NOMO-1 treated with dmso at 0.1 percent for 144 hours (cell line): ENCODE data around the gene GPR157.
"Not testable (repeated sequence)": the region's sequence is repeated elsewhere in the genome, so short reads cannot be mapped to it uniquely, and the experiment has no call there.

Experiments used
- DNase-seq: peaks from one replicate; lab custom pipeline; 2025; ENCODE audit not compliant: unreplicated experiment; lab: John Stamatoyannopoulos, UW

Gene GPR157, protein sequence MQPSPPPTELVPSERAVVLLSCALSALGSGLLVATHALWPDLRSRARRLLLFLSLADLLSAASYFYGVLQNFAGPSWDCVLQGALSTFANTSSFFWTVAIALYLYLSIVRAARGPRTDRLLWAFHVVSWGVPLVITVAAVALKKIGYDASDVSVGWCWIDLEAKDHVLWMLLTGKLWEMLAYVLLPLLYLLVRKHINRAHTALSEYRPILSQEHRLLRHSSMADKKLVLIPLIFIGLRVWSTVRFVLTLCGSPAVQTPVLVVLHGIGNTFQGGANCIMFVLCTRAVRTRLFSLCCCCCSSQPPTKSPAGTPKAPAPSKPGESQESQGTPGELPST

DNA sequence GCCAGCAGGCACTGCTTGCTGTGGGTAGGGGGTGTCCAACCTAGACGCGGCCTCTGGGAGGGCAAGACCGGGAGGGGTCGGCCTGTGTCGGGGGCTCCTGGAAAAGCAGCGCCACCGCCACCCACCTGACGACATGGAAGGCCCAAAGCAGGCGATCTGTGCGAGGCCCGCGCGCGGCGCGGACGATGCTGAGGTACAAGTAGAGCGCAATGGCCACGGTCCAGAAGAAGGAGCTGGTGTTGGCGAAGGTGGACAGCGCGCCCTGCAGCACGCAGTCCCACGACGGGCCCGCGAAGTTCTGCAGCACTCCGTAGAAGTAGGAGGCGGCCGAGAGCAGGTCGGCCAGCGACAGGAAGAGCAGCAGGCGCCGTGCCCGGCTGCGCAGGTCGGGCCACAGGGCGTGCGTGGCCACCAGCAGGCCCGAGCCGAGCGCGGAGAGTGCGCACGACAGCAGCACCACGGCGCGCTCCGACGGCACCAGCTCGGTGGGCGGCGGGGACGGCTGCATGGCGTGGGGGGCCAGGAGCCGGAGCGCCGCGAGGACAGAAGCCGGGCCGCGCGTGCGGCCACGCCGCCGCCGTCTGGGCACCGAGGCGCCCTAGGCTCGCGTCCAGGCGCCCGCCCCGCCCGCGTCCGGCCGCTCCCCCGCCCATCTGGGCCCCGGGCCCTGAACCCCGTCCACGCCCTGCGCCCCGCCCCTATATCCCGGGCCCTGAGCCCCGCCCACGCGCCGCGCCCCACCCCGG lies at the start of gene GPR157:
Gene GPR157, minus strand, starts transcription at position 583 of the 746 bp plus-strand sequence. Its CDS starts 75 bp downstream, at position 508.
- peak; percentile 31 for DNase-seq

DNA sequence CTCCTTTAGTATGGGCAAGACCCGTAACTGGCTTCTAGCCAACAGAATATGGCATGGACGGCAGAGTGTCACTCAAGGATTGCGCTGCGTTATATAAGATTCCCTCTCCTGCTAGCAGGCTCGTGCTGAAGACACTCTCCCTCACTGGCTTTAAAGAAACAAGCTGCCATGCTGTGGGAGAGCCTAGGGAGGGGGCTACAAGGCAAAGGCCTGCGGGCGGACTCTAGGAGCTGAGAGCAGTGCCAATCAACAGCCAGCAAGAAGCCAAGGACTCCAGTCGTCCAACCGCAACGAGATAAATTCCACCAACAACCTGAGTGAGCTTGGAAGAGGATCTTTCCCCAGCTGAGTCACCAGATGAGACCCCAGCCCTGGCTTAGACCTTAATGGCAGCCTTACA lies 45.9 kb upstream of the GPR157 start:
- DNase-seq, result no peak

DNA sequence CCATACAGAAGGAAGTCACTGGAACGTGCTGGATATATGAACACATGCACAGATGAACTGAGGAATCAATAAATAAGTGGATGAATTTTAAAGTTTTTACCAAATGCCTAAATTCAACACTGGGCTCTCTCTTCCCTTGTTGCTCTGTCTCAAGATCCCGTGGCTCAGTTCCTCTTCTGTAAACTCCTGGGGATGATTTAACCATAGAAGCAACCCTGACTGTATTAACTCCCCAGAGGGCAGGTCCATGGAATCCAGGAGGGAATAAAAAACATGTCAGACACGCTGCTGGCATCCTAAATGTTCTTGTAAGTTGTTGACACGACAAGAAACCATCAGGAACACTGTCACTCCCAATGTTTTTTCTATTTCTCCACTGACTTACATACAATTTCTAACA lies 45.3 kb upstream of the GPR157 start:
- DNase-seq, result no peak

DNA sequence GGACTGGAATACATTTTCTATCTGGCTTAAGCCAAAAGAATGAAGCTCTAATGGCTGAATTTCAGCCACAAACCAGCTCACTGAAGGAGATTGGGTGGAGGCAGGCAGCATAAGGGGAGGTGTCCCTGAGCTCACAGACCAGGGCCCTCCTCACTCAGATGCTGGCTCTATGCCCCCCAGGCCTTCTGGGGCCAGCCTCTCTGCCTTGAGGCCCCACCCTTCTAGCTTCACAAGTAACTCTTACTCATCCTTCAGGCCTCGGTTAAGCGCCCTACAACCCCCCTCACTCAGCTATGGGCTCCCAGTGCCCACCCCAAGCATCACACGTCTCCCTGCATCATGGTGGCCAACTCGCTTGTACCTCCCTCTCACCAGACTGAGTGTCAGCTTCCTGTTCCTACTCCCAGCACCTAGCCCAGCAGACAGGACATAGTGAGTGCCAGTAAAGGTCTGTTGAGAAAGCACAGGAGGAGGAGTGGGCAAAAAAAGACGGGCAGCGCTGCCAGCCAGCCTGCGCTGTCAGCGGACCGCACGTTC lies 40.8 kb upstream of the GPR157 start:
- no peak for DNase-seq

DNA sequence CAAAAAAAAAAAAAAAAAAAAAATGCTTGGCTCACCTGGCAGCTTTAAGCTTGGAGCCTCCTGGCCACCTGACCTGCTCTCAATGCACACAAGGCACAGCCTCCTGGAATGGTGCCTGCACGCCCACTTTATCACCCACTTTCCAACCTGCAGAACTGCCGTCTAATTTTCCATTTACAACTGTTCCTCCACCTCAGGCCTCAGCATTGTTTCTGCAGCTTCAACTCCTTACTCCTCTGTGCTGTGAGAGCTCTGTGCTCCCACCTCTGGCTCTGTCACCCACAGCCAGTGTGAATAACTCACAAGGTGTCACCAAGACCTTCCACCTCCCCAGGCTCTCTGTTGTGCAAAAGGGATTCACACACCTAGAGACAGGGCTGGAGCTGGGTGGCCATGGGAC lies 38.7 kb upstream of the GPR157 start:
- DNase-seq, result no peak

DNA sequence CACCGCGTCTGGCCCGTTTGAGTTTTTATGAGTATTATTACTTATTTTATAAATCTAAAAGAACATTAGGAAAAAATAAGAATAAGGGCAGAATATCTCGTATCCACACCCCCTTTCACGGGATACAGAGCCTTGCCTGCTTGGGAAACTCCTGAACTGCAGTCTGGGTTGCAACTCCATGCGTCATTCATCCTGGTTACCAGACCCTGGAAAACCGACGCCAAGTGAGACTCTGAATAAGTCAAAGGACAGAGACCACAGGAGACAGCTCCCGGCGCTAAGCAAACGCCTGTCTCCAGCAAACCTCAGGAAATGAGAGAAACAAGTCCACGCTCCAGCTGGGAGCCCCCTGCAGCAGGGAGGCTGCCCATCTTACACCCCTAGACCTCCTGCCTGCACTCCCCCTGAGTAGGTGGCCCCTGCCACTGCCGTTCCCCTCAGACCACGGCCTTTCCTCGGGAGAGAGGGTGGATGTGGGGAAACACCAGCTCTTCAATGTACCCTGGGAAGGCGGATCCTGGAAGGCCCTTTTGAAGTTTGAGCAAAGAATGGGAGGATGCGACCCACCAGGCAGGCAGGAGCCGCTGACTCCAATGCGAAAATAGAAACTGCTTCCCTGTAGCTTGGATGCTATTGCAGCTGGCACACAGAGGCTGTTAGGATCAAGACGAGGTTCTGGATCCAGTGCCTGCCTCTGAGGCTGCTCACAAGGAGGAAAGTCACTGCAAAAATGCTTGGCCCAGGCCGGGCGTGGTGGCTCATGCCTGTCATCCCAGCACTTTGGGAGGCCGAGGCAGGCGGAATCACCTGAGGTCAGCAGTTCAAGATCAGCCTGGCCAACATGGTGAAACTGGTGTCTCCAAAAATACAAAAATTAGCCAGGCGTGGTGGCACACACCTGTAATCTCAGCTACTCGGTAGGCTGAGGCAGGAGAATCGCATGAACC lies 37.7 kb upstream of the GPR157 start:
- DNase-seq, result no peak

DNA sequence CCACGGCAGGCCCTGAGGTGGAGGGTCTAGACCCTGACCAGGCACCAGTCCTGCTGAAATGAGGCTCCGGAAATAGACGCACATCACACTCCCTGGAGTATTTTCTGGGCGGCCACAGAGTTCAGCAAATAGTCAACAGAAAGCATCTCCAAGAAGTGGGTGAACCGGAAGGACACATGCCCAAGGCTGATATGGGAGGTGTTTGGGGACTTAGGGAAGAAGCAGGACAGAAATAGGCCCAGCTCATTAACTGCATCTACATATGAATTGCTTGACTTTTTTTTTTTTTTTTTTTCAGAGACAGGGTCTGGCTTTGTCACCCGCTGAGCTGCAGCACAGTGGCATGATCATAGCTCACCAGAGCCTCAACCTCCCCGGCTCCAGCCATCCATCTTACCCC lies 36.5 kb upstream of the GPR157 start:
- no peak for DNase-seq

DNA sequence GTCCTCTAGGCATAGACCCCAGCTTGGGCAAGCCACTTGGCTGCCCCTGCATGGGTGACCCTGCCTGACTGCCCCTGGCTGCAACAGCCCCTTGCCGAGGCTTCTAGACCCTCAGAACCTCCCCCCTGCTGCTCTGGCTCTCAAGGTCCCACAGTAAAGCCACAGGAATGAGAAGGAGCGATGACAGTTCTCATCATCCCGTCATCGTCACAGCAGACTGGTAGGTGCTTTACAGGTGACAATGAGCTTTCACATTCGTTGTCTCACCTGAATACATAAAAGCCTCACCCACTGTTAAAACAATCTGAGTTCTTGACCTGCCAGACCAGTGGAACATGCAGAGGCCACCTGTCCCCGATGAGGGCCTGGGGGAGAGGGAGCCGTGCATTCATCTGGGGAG lies 36.0 kb upstream of the GPR157 start:
- no peak for DNase-seq

DNA sequence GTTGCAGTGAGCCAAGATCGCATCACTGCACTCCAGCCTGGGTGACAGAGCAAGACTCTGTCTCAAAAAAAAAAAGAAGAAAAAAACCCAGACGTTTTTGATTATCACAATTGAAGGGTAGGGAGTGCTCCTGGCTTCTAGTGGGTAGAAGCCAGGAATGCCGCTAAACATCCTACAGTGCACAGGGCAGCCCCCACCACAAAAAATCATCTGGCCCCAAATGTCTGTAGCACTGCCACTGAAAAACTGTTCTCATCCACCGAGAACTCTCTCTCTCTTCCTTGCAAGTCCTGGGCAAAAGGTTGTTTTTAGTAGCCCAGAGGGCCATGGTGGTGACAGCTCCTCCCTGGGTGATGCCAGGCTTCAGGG lies 35.6 kb upstream of the GPR157 start:
- no peak for DNase-seq

DNA sequence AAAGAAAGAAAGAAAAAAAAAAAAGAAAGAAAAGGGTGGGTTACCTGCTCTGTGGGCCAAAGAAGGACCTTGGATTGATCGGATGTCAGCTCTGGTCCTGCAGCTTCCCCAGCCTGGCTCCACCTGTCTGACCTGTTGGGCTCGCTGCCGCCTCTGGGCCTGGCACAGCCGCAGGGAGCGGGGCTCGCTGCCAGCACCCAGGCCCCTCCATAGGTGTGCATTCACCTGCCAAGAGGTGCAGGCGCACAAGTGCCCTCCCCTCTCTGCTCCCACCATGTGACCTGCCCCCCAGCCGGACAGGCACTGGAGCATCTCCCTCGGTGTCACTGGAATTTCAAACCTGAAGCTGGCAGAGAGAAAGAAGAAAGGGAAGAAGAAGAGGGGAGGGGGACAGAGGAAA lies 33.1 kb upstream of the GPR157 start:
- no peak for DNase-seq

DNA sequence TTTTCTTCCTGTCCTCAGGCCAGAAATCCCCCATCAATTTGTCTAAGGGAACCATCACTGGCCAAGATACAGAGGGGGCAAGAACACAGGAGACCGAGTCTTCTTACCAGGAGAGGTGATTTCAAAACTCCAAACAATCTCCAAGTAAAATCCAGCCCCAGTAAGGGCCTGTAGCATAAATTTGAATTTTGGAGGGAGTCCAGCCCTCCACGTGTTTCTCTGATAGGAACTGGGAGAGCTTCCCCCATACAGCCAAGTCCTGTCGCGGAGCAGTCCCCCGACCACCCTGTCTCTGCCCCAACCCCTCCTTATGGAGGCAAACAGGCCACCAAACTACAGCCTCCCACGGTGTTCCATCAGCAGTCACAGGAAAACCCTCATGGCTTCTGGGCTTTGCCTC lies 32.4 kb upstream of the GPR157 start:
- no peak for DNase-seq

DNA sequence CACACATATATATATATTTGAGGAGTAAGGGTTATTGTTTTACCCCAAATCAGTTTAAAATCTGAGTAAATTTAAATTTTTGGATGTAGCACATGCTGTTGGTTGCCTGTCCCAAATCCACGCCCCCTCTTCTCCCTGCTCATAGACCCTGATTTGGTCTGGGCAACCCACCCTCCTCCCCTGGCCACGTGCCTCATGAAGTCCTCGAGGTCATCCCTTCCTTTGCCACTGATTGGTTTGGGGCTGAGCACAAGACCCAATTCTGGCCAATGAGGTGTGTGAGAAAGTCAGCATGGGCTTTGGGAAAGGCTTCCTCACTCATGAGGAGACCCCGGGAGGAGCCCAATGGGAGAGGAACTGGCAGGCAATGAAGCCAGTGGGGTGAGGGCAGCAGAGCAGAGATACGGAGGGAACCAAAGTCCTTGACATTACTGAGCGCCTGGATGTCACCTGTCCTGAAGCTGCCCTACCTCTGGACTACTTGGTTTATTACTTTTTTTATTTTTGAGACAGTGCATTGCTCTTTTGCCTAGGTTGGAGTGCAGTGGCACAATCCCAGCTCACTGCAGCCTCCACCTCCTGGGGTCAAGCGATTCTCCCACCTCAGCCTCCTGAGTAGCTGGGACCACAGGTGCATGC lies 31.3 kb upstream of the GPR157 start:
- no peak for DNase-seq

DNA sequence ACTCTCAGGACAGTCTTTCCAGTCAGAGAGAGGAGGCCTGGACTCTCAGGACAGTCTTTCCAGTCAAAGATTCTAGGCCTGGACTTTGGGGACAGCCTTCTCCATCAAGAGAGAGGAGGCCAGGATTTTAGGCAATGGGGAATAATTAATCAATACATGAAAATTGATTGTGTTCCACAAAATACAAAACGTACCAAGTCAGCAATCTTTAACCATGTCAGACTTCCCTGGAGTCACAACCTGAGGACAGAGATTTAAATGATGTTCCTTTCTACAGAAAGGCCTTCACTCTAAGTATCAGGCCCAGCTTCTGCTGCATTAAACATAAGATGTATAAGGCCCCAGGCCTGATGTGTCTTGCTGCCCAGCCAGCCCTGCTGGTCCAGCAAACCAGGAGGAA lies 27.0 kb upstream of the GPR157 start:
- no peak for DNase-seq

DNA sequence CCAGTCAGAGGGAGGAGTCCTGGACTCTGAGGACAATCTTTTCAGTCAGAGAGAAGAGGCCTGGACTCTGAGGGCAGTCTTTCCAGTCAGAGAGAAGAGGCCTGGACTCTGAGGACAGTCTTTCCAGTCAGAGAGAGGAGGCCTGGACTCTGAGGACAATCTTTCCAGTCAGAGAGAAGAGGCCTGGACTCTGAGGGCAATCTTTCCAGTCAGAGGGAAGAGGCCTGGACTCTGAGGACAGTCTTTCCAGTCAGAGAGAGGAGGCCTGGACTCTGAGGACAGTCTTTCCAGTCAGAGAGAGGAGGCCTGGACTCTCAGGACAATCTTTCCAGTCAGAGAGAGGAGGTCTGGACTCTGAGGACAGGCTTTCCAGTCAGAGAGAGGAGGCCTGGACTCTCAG lies 26.5 kb upstream of the GPR157 start:
- DNase-seq, result not testable (repeated sequence)

DNA sequence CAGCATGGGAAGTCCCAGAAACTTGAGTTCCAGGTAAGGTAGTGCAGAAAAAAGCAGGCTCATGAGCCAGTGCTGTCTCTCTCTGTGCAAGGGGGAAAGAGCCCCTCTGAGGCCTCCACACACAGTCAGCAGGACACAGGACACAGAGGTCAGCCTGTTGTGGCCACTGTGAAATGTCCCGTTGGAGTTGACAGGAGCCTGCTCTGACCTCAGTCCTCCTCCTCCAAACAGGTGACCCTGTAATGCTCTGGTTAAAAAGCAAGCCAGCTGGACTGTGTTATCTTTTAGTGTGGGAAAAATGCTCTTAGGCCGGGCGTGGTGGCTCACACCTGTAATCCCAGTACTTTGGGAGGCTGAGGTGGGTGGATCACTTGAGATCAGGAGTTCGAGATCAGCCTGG lies 24.2 kb upstream of the GPR157 start:
- DNase-seq, result no peak

DNA sequence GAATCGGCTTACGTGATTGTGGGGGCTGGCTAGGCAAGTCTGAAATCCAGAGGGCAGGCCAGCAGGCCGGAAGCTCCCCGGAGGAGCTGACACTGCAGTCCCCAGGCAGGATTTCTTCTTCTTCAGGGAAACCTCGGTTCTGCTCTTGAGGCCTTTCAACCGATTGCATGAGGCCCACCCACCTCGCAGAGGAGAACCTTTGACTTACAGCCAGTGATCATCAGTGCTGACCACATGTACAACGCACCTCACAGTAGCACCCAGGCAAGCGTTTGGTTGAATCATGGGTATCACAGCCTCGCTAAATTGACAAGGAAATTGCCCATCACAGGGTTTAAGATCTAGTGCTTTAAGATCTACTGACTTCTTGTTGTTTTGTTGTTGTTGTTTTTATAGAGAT lies 23.6 kb upstream of the GPR157 start:
- DNase-seq, result no peak

DNA sequence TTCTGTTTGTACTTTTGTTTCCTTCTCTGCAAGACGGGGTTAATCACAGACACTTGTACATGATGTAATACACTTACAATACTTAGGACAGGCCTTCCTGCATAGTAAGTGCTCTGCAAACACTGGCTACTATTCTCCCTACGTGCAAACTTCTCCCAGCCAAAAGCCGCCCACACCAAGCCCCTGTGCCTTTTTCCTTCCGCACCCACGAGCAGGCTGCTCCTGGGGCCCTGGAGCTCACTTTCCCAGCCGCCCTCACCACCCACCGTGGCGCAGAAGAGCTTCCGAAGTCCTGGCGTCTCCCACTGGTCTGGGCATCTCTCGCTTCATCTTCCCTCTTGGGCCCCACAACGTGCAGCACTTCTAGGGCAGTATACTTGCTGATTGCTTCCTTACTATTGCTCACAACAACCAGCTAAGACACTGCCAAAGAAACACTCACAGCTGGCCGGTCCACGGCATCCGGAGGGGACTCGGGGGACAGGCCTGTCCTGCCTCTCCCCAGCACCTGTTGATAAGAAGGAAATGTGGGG lies 22.5 kb upstream of the GPR157 start:
- DNase-seq, result no peak

DNA sequence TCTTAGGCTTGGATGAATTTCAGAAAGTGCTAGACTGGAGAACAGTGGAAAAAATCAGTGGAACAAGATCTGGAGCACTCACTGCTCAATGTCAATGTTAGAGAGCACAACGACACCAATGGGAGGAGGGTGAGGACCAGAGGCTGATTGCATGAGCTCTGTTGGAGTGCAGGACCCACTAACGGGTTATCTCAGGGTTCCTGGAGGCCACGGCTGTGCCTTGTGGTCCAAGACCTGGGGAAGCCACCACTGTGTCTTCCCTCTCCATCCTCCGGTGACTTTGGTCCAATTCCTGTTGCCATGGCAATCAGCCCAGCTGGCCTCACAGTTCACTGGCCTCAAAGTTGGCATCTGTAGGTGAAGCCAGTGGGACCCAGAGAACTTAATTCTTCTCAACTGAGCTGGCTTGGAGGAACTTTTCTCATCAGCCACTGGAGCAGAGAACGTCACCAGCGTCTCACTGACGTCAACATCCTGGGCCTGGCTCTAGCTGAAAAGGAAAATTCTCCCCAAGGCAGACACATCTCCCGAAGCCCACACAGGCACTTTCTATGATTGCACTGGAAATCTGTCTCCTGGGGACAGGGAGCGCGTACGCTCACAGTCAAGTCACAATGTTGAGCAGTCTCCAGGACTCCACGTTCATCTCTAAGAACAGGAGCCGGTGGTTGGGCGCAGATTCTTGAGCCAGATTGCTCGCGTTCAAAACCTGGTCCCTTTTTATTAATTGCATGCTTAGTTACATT lies 21.9 kb upstream of the GPR157 start:
- no peak for DNase-seq

DNA sequence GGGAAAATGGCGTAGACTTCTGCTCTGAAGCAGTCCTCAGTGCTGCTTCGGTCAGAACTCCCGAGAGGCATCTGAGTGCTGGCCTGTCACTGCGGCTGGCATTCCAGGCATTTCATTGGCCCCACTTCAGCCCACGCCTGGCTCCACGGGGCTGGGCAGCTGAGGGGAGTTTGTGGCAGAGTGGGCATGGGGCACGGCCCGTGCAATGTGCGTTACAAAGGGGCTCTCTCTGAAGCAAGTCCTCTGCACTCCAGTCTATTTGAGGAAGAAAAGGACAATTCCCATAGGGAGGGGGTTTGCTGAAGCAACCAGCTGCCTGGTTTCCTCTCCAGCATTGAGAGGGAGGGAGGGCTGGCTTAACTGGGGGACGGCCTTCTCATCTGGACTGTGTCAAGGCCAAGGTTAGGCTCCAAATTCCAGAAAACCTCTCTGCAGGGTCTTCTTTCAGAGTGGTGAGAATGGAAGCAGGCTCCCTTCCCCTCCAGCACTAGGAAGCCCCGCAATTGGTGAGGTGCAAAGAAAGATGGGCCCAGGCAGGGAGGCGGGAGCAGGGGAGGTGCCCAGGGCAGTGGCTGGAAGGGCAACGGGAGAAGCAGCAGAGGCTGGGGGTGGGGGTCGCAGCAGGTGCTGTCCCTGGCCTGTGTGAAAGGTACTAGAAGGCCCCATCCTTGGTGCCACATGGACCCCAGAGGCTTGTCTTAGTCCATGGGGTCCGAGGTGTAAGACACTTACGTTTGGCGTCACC lies 21.1 kb upstream of the GPR157 start:
- DNase-seq, result no peak
